HUES48 (cell line): ENCODE data around the gene OR2T4.

Experiments used
- H3K27ac ChIP-seq: one replicate; pipeline ENCODE4 v1.7.0; 2013; ENCODE audit warnings: low read depth, low read length, inconsistent platforms
- H3K27me3 ChIP-seq: 2 replicates; pipeline ENCODE4 v1.6.1; 2013; ENCODE audit warnings: mild to moderate bottlenecking, low read length; ENCODE audit not compliant: control insufficient read depth, insufficient read depth
- H3K36me3 ChIP-seq: 2 replicates; pipeline ENCODE4 v1.6.1; 2013; ENCODE audit warnings: low read length; ENCODE audit not compliant: control insufficient read depth, insufficient read depth
- H3K4me1 ChIP-seq: 2 replicates; pipeline ENCODE4 v1.6.1; 2013; ENCODE audit warnings: mild to moderate bottlenecking, low read length; ENCODE audit not compliant: control insufficient read depth, insufficient read depth
- H3K4me3 ChIP-seq: 2 replicates; pipeline ENCODE4 v1.5.1; 2013; ENCODE audit warnings: mild to moderate bottlenecking, low read depth, low read length
- H3K9ac ChIP-seq: 2 replicates; pipeline ENCODE4 v1.6.1; 2013; ENCODE audit warnings: mild to moderate bottlenecking, low read depth, low read length, moderate library complexity
- H3K9me3 ChIP-seq: 2 replicates; pipeline ENCODE4 v1.6.1; 2013; ENCODE audit warnings: low read length; ENCODE audit not compliant: control insufficient read depth, insufficient read depth

The OR2T4 gene

GRCh38 chr1:248361121-248361715 is at the start of gene OR2T4:
OR2T4 (plus strand) TSS chr1:248361665; CDS start chr1:248361665, 0 bp downstream.
- H3K4me1 ChIP-seq = no peaks in the 10 kb centered on the region
- no peak within 1 kb of the TSS for H3K27ac ChIP-seq
- no peaks in the 10 kb centered on the region for H3K36me3 ChIP-seq
- H3K27me3 ChIP-seq = no peaks in the 10 kb centered on the region
- peaks cover 97% of the 10 kb centered on the region for H3K9me3 ChIP-seq
- H3K4me3 ChIP-seq = no peak within 1 kb of the TSS
- no peak within 1 kb of the TSS for H3K9ac ChIP-seq

GRCh38 chr1:248316796-248317195 is 44.7 kb upstream of the OR2T4 start:
- no peak overlapping the region for H3K9ac ChIP-seq
- no peaks in the 10 kb centered on the region for H3K36me3 ChIP-seq
- no peak overlapping the region for H3K27ac ChIP-seq
- no peaks in the 10 kb centered on the region for H3K4me1 ChIP-seq
- peaks cover 88% of the 10 kb centered on the region for H3K9me3 ChIP-seq
- H3K27me3 ChIP-seq = no peaks in the 10 kb centered on the region
- H3K4me3 ChIP-seq = no peak overlapping the region

- H3K9ac ChIP-seq = no peak within 1 kb of the TSS
- H3K4me3 ChIP-seq = no peak within 1 kb of the TSS; the same call in 1 of the 2 replicates
- H3K9me3 ChIP-seq = peaks cover 88% of the 10 kb centered on the region
These were observed 37.0 kb upstream of the OR2T4 start, which contains the start of gene OR2M7 for GRCh38 chr1:248324468-248324867. OR2M7 (minus strand) TSS chr1:248324568; CDS start chr1:248324568, 0 bp downstream.

GRCh38 chr1:248343451-248343850 is 18.0 kb upstream of the OR2T4 start:
- H3K27ac ChIP-seq = no peak overlapping the region

More at GRCh38 chr1:248324468-248324867, 37.0 kb upstream of the OR2T4 start, which contains the start of gene OR2M7:
- Histone ChIP-seq H3K27me3 (no peaks in the 10 kb centered on the region), H3K36me3 (no peaks in the 10 kb centered on the region), H3K4me1 (no peaks in the 10 kb centered on the region), H3K27ac (no peak within 1 kb of the TSS)

GRCh38 chr1:248348475-248348874 is 13.0 kb upstream of the OR2T4 start, which contains the start of gene OR14C36:
OR14C36 (plus strand) TSS chr1:248348775; CDS start chr1:248348775, 0 bp downstream.
- Histone ChIP-seq H3K36me3 (no peaks in the 10 kb centered on the region), H3K9me3 (peaks cover 93% of the 10 kb centered on the region), H3K27ac (no peak within 1 kb of the TSS), H3K4me3 (no peak within 1 kb of the TSS), H3K27me3 (no peaks in the 10 kb centered on the region), H3K9ac (no peak within 1 kb of the TSS), H3K4me1 (no peaks in the 10 kb centered on the region)

More at GRCh38 chr1:248343451-248343850, 18.0 kb upstream of the OR2T4 start:
- no peak overlapping the region for H3K4me3 ChIP-seq
- H3K36me3 ChIP-seq = no peaks in the 10 kb centered on the region
- H3K9ac ChIP-seq = no peak overlapping the region
- H3K27me3 ChIP-seq = no peaks in the 10 kb centered on the region
- H3K9me3 ChIP-seq = peaks cover 75% of the 10 kb centered on the region
- H3K4me1 ChIP-seq = no peaks in the 10 kb centered on the region

GRCh38 chr1:248359415-248359814 is 2.0 kb upstream of the OR2T4 start:
- H3K4me1 ChIP-seq = no peaks in the 10 kb centered on the region
- no peak overlapping the region for H3K4me3 ChIP-seq
- H3K9me3 ChIP-seq = peaks cover 96% of the 10 kb centered on the region
- H3K9ac ChIP-seq = no peak overlapping the region
- no peaks in the 10 kb centered on the region for H3K36me3 ChIP-seq
- no peak overlapping the region for H3K27ac ChIP-seq
- no peaks in the 10 kb centered on the region for H3K27me3 ChIP-seq

GRCh38 chr1:248366609-248367008 is 5.1 kb downstream of the OR2T4 start:
- H3K9ac ChIP-seq = no peak overlapping the region

GRCh38 chr1:248372394-248372793 is 10.9 kb downstream of the OR2T4 start:
- H3K4me1 ChIP-seq = no peaks in the 10 kb centered on the region
- H3K27me3 ChIP-seq = no peaks in the 10 kb centered on the region
- H3K27ac ChIP-seq = no peak overlapping the region
- H3K9ac ChIP-seq = no peak overlapping the region
- H3K4me3 ChIP-seq = no peak overlapping the region
- H3K36me3 ChIP-seq = no peaks in the 10 kb centered on the region
- H3K9me3 ChIP-seq = peaks cover 97% of the 10 kb centered on the region

More at GRCh38 chr1:248366609-248367008, 5.1 kb downstream of the OR2T4 start:
- H3K4me3 ChIP-seq = no peak overlapping the region
- no peaks in the 10 kb centered on the region for H3K27me3 ChIP-seq
- H3K9me3 ChIP-seq = peaks cover 96% of the 10 kb centered on the region
- no peak overlapping the region for H3K27ac ChIP-seq
- no peaks in the 10 kb centered on the region for H3K4me1 ChIP-seq
- no peaks in the 10 kb centered on the region for H3K36me3 ChIP-seq

GRCh38 chr1:248373761-248374160 is 12.3 kb downstream of the OR2T4 start:
- H3K9me3 ChIP-seq = peaks cover 96% of the 10 kb centered on the region
- H3K36me3 ChIP-seq = no peaks in the 10 kb centered on the region
- H3K4me3 ChIP-seq = no peak overlapping the region
- no peaks in the 10 kb centered on the region for H3K4me1 ChIP-seq
- no peak overlapping the region for H3K27ac ChIP-seq
- no peaks in the 10 kb centered on the region for H3K27me3 ChIP-seq
- no peak overlapping the region for H3K9ac ChIP-seq

GRCh38 chr1:248375446-248375845 is 14.0 kb downstream of the OR2T4 start, which contains the start of gene OR2T6:
OR2T6 (plus strand) TSS chr1:248375746; CDS start chr1:248387609, 11,863 bp downstream.
- Histone ChIP-seq H3K36me3 (no peaks in the 10 kb centered on the region), H3K9me3 (peaks cover 87% of the 10 kb centered on the region), H3K27me3 (no peaks in the 10 kb centered on the region), H3K4me3 (peak within 1 kb of the TSS; percentile 19; the same call in 1 of the 2 replicates), H3K9ac (no peak within 1 kb of the TSS), H3K27ac (no peak within 1 kb of the TSS), H3K4me1 (no peaks in the 10 kb centered on the region)

- H3K9me3 ChIP-seq = peaks cover 86% of the 10 kb centered on the region
- no peak overlapping the region for H3K4me3 ChIP-seq
- no peak overlapping the region for H3K27ac ChIP-seq
- no peaks in the 10 kb centered on the region for H3K27me3 ChIP-seq
- no peaks in the 10 kb centered on the region for H3K4me1 ChIP-seq
- no peaks in the 10 kb centered on the region for H3K36me3 ChIP-seq
- no peak overlapping the region for H3K9ac ChIP-seq
These were observed 15.5 kb downstream of the OR2T4 start for GRCh38 chr1:248376916-248377315.
